ENCODE measurements around the gene ATF6.
"Not testable (repeated sequence)": the region's sequence is repeated elsewhere in the genome, so short reads cannot be mapped to it uniquely, and the experiment has no call there.

ATF6 gene

DNA sequence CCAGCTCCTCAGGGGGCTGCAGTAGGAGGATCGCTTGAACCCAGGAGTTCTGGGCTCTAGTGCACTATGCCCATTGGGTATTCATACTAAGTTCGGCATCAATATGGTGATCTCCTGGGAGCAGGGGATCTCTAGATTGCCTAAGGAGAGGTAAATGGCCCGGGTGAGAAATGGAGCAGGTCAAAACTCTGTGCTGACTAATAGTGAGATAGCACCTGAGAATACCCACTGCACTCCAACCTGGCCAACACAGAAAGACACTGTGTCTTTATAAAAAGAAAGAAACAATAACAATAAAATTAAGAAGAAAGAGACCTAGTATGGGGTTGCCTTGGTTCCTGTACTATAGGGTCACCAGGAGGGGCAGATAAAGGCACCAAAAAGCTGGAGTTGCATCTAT is 30.3 kb upstream of the ATF6 start:
- no peak for DNase-seq

DNA sequence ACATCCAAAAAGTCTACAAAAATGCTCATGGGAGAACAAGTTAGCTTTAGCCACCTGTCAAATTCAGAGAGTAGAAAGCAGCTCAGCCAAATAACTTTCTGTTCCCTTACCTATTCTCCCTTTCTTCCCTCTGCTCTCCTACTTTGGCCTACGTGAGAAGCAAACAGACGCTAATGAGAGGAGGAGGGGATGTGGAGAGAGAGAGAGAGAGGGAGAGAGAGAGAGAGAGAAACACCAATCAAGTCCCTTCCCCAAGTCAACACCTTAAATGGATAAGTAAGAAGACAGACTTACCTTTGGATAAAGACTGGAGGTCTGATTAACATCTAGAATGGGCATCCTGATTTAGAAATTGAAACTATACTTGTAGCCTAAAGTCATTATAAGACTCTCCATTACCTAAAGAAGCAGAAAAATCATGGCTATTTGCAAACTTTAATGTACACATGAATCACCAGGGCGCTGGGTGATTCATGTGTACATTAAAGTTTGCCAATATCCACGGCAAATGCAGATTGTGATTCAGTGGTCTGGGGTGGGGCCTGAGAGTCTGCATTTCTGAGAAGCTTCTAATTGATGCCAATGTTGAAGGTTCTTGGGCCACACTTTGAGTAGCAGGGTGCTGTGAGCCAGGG is 29.7 kb upstream of the ATF6 start:
- no peak for DNase-seq

DNA sequence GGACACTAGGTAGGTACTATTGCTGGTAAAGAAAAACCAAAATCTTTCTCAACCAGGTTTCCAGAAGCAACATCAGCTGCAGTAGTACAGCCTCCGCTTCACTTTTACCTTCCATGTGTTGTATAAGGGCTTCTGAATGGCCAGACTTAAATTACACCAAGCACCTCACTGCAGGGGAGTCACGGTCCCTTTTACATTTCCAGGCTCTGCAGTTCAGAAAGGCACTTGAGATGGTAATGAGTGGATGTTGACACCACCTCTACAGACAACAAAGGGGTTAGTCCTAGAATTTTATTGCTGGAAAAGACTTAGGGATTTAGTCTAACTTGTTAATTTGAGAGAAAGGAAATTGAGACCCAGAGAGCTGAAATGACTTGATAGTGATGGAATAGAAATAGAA is 28.5 kb upstream of the ATF6 start:
- DNase-seq: no peak

DNA sequence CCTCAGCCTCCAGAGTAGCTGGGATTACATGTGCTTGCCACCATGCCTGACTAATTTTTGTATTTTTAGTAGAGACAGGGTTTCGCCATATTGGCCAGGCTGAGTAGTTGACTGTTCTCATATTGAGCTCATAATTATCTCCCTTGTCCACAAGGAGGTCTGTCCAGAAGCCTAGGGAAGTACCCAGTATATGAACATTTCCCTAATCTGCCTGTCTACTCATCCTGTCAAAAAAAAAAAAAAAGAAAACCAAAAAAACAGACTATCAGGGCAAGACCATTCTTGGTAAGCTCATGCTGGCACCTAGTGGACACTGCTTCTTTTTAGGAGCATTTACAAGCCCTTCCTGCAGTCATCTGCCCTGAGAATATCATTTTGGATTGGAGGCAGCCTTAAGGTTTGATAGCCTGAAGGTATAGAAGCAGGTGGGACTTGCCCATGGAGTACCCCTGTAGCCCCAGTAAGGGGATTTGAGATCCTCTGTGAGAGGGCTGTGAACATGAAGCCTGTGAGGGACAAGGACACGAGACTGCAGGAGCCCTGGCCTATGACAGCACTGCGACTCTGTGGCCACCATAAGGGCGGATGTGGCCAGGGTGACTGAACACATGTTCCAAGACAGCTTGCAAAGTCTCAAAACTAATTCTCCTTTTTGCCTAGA is 27.4 kb upstream of the ATF6 start:
- peak; percentile 24 for DNase-seq

DNA sequence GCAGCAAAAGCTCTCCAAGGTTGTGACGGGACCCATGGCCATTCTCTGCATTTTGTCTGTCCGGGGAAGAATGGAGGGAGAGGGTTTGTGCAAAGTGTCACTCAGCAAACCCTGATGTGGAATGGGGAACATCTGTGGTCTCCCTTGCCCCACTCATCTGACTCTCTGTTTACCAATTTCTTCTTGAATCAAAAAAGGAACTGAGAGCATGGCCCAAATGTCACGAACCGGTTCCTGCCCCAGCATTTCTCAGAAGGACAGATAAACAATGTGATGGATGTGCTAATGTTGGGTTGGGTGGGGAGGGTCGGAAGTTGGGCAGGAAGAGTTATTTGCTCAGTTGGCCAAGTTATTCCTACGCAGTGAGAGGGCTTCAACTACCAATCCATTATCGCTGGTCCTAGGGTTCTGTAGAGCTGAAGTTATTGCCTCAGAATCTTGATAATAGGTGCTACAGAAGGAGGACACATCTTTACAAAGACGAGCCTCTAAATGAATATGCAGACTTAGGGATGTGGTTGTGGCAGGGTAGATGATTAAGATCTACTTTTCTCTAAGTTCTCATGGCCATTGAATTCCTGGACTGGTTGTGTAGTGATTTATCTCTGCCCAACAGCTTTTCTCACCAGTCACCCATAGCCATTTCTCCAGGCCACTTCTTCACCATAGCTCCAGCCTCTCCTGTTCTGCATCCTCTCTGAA is 26.1 kb upstream of the ATF6 start:
- no peak for DNase-seq

DNA sequence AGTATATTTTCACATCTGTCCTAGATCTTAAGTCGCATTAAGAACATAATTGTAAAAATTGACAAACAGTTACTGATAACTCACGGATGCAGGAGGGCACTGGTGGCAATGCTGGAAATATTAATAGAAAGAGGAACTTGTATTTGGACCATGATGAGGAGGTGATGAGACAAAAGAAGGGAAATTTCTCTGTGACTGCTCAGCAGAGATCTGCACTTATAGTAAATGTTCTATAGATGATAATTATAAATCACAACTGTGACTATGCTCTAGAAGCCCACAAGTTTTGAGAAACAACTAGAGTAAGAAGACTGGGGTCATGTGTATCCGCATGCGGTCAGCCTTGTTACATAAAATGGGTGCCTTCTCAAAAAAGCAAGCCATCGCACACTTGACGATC is 25.2 kb upstream of the ATF6 start:
- DNase-seq: no peak

DNA sequence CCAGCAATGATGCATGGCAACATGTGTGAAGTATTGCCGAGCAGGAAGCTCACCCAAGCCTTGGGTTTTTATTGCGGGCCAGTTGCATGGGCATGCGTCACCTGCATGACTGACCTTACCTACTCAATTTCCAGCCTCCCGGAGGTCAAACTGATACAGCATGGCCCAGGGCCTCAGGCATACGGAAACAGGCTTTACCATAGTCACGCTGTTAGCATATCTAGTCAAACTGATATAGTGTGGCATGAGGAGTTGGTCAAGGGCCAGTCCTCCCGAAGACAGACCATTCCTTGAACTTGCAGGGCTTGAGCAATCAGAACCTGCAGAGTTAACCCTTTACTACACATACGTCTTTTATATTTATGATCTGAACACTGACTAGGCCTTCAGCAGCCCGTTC is 22.9 kb upstream of the ATF6 start:
- DNase-seq: no peak

DNA sequence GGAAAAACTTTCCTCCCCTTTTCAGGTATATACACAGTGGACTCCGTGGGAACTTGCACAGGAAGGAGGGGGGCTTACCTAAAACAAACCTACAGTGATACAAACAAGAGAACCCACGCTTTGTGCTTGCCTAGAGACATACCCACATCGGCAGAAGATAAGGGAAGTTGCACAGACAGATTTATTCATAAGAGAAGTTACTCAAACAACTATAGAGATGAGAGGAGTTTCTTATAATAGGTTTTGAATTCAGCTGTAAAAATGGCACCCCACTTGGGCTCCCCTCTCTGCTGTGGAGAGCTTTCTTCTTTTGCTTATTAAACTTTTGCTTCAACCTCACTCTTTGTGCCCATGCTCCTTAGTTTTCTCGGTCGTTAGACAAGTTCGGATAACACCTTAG is 18.3 kb upstream of the ATF6 start:
- DNase-seq: no peak

DNA sequence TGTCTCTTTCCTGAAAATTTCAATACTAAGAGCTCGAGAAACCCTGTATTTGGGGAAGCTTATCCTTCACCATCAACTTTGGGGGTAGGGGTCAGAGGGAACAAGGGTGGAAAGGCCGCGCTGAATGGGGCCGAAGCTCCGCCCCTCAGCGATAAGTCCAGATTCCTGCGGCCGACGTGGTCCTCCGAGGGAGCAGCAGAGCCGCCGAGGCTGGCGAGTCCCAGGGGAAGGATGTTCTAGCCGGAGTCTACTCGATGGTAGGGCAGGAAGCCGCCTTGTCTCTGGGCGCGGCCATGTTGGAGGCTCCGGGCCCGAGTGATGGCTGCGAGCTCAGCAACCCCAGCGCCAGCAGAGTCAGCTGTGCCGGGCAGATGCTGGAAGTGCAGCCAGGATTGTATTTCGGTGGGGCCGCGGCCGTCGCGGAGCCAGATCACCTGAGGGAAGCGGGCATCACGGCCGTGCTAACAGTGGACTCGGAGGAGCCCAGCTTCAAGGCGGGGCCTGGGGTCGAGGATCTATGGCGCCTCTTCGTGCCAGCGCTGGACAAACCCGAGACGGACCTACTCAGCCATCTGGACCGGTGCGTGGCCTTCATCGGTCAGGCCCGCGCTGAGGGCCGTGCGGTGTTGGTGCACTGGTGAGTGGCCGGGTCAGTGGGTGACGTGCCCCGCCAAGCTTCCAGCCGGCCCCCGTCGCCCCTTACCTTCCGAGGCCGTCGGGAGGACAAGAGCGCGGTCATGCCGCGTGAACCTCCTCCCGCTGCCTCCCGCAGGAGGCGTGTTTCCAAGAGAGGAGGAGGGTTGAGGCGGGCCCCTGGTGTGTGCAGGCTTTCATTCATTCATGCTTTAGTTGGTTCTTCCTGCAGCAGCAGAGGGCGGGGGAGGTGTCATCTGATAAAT is 16.4 kb upstream of the ATF6 start, which contains the start of gene DUSP12:
Gene DUSP12, plus strand, starts transcription at position 278 of the 899 bp plus-strand sequence. Its CDS starts 16 bp downstream, at position 294.
- peak; percentile 92 for DNase-seq

DNA sequence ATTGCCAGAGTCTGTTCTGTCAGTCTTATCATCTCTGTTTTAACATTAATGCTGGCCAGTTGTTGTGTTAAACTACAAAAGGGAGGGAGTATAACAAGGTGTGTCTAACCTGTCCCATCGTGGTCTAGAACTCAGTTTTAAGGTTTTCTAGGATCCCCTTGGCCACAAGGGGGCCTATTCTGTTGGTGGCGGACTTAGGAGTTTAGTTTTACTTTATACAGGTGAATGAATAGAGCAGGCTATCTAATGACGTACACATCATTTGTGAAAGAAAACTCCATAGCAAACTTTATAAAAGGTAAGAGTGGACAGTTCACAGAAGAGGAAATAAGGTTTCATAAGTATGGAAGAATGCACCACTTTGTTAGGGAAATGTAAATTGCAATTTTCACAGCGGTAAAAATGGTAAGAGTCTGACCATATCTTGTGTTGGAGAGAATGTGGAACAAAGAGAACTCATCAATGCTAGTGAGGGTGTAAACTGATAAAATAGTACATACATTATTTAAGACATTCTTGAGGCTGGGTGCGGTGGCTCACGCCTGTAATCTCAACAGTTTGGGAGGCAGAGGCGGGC is 2.5 kb upstream of the ATF6 start:
- no peak for DNase-seq

DNA sequence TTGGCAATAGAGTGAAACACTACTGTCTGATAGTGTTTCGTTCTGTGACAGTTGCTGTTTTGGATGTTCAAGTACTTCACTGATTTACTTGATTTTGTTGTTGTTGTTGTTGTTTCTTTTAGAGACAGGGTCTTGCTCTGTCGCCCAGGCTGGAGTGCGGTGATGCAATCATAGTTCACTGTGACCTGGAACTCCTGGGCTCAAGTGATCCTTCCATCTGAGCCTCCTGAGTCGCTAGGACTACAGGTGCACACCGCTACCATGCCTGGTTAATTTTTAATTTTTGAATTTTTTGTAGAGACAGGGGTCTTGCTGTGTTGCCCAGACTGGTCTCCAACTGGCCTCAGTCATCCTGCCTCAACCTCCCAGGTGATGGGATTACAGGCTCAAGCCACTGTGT is 2.3 kb downstream of the ATF6 start:
- no peak for DNase-seq

DNA sequence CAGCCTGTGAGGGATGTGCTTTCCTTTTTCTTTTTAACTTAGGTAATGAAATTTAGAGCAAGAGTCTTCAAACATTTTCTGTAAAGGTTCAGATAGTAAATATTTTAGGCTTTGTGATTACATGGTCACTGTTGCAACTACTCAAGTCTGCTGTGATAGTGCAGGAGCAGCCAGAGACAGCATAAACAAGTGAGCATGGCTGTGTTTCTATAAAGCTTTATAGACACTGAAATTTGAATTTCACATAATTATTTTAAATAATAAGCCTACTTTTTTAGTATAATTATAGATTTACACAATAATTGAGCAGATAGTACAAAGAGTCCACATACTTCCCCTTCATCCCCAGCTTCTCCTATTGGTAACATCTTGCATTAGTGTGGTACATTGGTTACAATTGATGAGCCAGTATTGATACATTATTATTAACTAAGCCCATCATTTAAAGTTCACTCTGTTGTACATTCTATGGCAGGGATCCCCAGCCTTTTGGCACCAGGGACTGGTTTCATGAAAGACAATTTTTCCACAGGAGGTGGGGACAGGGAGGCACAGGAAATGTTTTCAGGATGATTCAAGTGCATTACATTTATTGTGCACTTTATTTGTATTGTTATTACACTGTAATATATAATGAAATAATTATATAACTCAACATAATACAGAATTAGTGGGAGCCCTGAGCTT is 3.0 kb downstream of the ATF6 start:
- no peak for DNase-seq

DNA sequence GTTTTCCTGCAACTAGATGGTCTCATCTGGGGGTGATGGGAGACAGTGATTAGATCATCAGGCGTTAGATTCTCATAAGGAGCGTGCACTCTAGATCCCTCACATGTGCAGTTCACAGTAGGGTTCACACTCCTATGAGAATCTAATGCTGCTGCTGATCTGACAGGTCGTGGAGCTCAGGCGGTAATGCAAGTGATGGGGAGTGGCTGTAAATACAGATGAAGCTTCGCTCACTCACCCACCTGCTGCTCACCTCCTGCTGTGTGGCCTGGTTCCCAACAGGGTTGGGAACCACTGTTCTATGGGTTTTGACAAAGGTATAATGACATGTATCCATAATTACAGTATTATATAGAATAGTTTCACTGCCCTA is 3.5 kb downstream of the ATF6 start:
- not testable (repeated sequence) for DNase-seq

DNA sequence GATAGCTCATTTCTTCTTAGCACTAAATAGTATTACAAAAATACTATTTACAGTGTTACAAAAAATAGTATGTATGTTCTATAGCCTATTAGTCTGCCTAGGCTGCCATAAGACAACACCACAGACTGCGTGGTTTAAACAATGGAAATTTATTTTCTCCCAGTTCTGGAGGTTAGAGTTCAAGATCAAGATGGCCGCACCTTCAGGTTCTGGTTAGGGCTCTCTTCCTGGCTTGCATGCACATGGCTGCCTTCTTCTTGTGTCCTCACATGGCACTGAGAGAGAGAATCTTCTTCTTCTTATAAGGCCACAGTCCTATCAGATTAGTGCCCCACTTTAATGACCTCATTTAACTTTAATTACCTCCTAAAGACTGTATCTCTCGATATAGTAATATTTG is 4.1 kb downstream of the ATF6 start:
- DNase-seq: no peak

DNA sequence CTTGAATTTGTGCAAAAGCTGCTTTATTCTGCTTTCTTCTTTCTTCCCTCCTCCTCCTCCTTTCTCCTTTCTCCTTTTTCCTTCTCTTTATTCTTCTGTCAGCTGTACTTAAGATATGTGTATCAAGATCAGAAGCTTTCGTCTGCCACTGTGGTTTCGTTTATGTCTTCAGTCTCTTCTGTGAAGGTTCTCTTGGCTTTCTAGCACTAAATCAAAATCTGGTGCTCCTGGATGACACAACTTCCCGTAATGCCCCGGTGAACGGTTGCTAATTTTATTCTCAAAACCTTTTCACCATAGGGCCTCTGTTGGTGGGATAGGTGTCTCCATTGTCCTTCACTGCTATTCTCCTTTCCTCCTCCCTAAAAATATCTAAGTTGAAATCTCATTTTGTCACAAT is 5.0 kb downstream of the ATF6 start:
- no peak for DNase-seq

DNA sequence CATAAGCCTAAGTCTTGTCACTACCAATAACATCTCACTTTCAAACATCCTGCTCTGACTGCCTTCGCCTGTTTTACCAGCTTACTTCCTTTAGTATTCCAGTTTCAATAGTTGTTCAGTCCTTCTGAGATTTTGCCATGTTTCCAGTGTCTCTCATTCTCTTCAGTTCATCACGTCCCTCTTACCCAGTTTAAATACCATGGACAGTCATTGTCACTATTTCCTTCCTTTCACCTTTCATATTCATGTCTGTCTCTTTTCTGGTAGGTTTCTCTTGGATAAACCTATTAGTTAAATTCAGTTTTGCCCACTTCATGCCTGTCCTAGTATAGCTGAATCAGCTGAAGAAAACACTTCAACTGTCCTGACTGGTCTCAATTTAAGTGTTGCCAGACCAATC is 5.9 kb downstream of the ATF6 start:
- no peak for DNase-seq

DNA sequence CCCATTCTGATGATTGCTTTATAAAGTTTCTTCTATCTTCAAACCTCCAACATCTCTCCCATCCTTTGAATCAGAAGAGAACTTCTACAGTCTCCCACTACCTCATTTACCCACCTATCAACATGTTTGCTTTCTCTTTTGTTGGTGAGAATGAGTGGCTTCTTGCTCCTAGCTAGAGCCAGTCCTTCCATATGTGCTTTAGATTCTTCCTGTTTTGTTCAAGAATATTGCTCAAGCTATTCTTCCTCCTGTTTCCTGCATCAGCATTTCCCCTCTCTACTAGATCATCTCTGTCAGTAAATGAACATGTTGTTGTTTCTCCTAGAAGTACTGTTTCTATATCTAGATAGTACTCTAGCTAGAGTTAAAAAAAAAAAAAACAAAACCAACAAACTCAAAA is 6.3 kb downstream of the ATF6 start:
- no peak for DNase-seq

DNA sequence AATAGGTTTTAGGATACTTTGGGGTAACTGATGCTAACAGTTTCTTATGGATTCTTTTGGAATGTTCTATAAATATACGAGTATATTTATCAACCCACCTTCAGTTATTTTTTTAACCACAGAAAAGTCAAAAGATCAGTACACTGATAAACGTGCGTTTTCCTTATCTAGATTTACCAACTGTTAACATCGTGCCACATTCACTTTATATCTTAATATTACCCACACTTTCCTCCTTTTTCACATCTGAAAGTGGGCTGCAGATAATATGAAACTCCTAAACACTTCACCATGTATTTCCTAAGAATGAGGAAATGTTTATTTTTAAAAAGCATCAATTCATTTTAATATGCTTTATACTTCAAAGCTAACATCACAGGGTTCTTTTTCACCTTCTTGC is 7.7 kb downstream of the ATF6 start:
- DNase-seq: no peak

DNA sequence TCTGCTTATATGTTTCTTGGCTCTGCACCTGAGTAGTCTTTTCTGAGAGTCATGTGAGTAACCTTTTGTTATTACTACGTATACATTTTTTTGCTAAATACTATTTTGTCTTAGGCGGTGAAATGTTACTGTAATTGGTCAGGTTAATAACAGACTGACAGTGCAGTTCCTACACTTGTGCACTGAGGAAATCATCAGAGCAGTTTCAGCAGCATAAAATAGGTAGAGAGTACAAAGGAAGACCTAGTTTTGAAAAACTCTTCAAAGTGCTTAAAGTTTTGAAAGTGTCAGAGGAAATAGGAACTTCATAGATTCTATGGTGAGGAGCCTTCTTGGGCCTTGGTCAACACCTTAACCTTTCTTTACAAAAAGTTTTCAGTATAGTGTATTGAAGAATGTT is 11.1 kb downstream of the ATF6 start:
- DNase-seq: no peak

DNA sequence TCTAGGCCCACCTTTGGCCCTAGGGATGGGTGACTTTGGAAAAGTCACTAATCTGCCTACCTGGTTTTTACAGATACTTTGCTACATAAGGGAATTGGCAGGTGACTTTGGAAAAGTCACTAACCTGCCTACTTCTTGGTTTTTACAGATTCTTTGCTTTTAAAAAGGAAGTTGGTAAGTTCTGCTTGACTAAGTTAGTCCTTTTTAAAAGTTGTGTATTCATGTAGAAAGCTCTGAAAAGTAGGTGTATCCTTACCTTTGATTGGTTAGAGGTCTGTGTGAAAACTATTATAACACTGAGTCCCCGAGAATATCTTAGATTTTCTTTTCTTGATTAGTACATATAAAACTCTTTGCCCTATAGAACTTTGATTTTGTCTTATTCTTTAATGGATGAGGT is 12.4 kb downstream of the ATF6 start:
- DNase-seq: no peak

DNA sequence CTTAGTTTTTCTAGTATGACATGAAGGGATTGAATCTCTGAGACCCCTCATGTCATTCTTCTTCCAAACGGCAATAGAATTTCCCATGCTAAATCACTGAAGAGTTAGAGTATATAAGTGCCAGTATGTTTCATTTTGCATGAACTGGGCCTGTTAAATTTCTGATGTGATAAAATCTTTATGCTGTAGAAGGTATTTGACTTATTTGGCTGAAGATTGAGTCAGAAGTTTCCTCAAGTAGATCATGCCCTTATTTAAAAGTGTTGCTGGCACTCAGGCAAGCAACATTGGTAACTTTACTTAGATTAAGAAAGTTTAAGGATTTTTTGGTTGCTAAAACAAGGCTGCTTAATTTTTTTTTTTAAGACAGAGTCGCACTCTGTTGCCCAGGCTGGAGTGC is 13.3 kb downstream of the ATF6 start:
- no peak for DNase-seq

DNA sequence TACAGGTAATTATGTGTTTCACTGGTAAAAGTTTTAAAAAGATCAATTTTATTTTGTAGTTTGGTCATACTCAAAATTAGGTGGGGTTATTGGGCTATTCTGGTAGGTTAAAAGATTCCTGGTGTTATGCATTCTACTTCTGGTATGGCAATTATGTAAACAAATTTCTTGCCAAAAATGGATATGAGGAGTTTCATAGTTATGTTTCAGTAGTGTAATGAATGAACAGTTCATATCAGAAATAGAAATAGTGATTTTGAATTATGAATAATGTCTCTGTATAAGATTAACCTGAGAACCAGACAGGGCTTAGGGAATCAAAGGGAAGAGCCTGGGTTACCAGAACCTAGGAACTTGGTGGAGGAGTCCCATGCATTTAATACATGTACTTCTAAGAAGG is 15.9 kb downstream of the ATF6 start:
- DNase-seq: no peak
